Activated CD4-positive, alpha-beta T cell treated with anti-CD3 and anti-CD28 coated beads for 24 hours (primary cell): ENCODE results near the gene TRAF3IP1.

Source experiments
- DNase-seq, 2 donors: peaks; one replicate each; pipeline ENCODE4 v3.0.0-alpha.2; 2020; ENCODE audit warnings: low read depth in 2 of 2

Gene TRAF3IP1

GRCh38 chr2:238448031-238448955, 128.0 kb downstream of the TRAF3IP1 start:
- no peak for DNase-seq

- no peak for DNase-seq
These were observed 128.9 kb downstream of the TRAF3IP1 start for GRCh38 chr2:238449241-238449640.

GRCh38 chr2:238449909-238450417, 129.6 kb downstream of the TRAF3IP1 start:
- no peak for DNase-seq

GRCh38 chr2:238450440-238450861, 130.1 kb downstream of the TRAF3IP1 start:
- DNase-seq = no peak
